NCI-H1105 (cell line): ENCODE measurements around the gene SEC22B.
"Not testable (repeated sequence)": the region's sequence is repeated elsewhere in the genome, so short reads cannot be mapped to it uniquely, and the experiment has no call there.

Experiments used
- DNase-seq: peaks from one replicate; lab custom pipeline; 2025; lab: John Stamatoyannopoulos, UW

SEC22B gene

DNA sequence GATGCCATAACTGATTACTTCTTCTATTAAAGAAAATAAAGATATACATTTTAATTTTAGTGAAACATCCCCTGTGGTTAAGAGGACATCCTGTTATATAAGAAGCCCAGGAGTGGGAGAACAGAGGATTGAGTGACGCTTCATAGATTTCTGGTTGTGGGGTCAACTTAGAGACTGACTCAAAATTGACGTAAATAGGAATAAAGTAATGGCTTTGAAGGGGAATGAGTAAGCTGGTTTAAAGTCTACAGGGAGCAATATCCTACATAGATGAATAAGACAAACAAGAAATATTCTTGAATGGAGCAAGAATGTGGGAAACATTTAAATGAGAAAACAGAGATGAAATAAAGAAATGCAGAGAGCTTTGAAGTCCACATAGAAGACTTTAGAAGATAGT lies 60.2 kb downstream of the SEC22B start:
- DNase-seq, result not testable (repeated sequence)

DNA sequence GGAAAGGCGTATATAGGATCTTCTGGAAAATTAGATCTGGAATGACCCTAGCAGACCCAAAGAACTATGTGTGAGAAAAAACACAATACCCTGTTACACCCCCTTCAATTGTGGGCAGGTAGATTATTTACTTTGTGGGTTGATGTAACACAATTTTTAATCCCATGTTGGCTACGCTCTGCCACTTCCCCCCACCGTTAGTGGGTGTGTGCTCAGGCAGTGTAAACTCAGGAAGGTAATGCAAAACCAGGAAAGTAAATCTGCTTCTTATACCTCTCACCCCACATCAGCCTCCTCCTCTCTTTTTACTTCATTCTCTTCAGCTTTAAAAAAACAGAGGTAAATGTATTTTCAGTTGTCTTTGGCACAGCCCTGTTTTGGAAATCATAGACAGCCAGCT lies 63.2 kb downstream of the SEC22B start:
- not testable (repeated sequence) for DNase-seq

DNA sequence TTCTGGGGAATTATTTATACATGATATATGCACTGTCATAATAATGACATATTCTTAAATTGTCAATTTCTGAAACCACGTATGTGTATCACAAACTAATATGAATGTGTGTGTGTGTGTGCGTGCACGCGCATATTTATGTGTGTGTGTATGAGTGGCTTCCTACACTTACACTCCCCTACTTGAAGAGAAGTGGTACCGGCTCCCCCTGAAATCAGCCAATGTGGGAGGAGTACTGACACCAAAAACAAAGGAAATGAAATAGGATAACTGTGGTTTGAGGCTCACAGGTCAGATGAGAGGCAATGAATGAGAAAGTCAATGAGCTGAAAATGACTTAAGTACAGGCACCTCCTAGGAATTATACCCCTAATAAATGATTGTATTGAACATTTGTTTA lies 64.1 kb downstream of the SEC22B start:
- DNase-seq, result not testable (repeated sequence)

DNA sequence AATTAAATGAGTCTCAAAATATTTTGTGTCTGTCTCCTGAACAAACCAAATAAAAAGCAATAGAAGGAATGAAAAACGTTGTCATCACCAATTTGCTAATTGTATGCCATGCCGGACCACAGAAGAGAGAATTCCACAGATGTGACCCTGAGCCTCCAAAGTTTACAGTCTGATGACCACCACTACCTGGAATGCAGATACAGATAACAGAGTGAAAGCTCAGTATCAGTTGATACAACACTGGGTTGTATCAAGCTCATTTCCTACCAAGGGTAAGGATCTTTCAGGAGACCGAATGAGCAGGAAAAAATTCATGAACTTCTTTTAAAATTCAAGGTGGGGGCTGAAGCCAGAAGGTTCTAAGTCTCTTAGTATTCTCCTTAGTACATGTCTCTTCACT lies 64.5 kb downstream of the SEC22B start:
- not testable (repeated sequence) for DNase-seq

DNA sequence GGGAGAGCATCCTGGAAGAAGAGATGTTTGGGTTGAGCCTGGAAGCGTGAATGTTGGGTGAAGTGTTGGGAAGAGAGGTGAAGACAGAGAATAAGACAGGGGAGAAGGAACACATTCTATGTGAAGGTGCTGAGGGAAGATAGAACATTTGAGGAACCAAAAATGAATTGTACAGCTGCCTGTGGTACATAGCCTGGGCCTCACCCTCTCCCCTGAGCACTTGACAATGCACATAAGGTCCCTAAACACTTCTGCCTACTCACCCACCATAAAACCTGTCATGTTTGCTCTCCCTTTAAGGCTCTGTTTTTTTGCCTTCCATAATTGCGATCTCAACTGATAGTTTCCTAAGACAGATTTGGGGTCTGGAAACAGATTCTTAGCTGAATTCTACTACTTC lies 65.3 kb downstream of the SEC22B start:
- not testable (repeated sequence) for DNase-seq

DNA sequence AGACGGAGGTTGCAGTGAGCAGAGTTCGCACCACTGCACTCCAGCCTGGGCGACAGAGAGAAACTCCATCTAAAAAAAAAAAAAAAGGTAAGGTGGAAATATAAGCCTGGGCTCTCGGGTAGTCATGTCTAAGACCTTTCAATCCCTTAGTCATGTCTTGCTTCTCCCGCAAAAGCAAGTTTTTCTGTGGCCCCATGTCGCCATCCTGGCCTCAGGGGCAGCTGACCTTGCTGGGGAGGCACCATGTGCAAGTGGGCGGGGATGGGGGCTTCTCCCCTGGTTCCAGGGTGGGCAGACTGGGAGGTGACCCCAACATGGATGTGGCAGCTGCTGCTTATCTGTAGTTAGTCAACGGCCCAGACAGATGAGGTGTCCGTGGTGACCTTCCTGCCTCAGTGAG lies 66.7 kb downstream of the SEC22B start:
- not testable (repeated sequence) for DNase-seq

- DNase-seq, result not testable (repeated sequence)
These were observed 67.1 kb downstream of the SEC22B start for GRCh38 chr1:120109180-120109579.

GRCh38 chr1:120105288-120105687 lies 71.0 kb downstream of the SEC22B start:
- DNase-seq, result not testable (repeated sequence)

DNA sequence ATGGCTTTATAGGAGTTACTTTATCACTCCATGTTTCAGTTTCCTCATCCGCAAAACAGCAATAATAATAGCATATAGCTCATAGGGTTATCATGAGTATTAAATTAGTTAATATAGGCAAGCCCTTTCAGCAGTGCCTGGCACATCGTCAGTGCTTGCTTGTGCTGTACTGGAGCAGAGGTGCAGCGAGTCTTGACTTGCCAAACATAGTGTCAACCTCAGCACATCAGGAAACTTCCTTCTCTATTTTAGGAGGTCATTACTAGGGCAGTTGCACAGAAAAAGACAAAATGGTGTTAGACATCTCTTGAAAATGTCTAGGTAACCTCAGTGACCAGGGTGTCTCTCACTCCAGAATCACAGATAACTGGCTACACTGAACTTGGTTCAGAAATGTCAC lies 72.6 kb downstream of the SEC22B start:
- DNase-seq, result not testable (repeated sequence)

DNA sequence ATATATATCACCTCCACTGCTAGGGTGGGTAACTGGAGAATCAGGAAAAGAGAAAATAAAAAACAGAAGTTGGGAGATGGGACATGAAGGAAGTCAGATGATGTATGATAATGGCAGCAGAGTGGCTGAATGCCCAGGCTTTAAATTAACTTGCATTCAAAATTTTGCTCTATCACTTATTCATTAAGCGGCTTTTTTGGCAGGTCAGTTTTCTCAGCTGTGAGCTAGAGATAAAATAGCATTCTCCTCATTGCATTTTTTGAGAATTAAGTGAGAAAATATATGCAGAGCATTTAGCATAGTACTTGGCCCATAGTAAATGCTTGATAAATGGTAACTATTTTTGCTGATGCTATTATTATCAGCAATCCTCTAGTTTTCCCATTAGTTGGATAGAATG lies 74.7 kb downstream of the SEC22B start:
- DNase-seq, result not testable (repeated sequence)
